H1 (cell line): ENCODE measurements around the gene TPP1. TPM values are rescaled to one million over a fixed set of nuclear protein-coding genes. Genes with fewer than 3 reads are reported as not detected.

Source experiments
- BRCA1 ChIP-seq: IDR thresholded peaks from 2 replicates; pipeline ENCODE4 v1.6.1; 2012; ENCODE audit warnings: low read depth, low read length, improper control_type of control experiment
- polyA plus RNA-seq, 7 experiments: library from polyadenylated mRNA; depleted of rRNA in 3 of 7; stranded (reverse) in 5 of 7; unstranded in 2 of 7; fragments of >200 nt in 5 of 7; fragments of 200-250 nt in 2 of 7; gene quantifications; 1 replicate in 5 of 7; 2 replicates in 1 of 7; 4 replicates in 1 of 7; pipeline versions ENCODE4 v1.2.1 to v1.2.3, GENCODE V29; 2011 to 2013; ENCODE audit warnings: missing spikeins in 2 of 7, mixed read lengths in 2 of 7
- total RNA-seq: library from RNA; stranded (reverse); fragmentation: NEBNext Ultra II Directional; extraction: Animal tissue kit (Norgen Biotek cat#: 25700); gene quantifications from 2 replicates; pipeline ENCODE4 v1.2.1, GENCODE V29; 2021

Gene TPP1
- total and polyA plus RNA-seq, 2 of the 8 experiments (the other 6 are each of a cell fraction or from before 2014, with no cell fraction given): 36.1 to 77.5 TPM

- no peak for TF ChIP-seq BRCA1
- TF ChIP-seq, all 59 proteins: peak for 0
Observed at GRCh38 chr11:6646071-6646470, 26.8 kb upstream of the TPP1 start (continued).
